Testis (tissue), 2 donors: ENCODE measurements around the gene CYFIP2.

Experiments
- CTCF ChIP-seq, 3 experiments: fragments of 450-650 bp in 2 of 3; fragments of 200-600 bp in 1 of 3; sonication (generic) in 1 of 3; IDR thresholded peaks; one replicate each; pipeline ENCODE4 v1.5.1; 2016 to 2019; ENCODE audit warnings: antibody characterized with exemption in 3 of 3, mild to moderate bottlenecking in 2 of 3, moderate library complexity in 1 of 3
- POLR2A ChIP-seq: fragments of 450-650 bp; IDR thresholded peaks from one replicate; pipeline ENCODE4 v1.6.1; 2017; ENCODE audit warnings: antibody characterized with exemption, mild to moderate bottlenecking, moderate library complexity

GRCh38 chr5:157233515-157233914 is 32.4 kb upstream of the CYFIP2 start:
- no peak for TF ChIP-seq POLR2A
- TF ChIP-seq CTCF (IDR thresholded peaks at IDR 0.05), result no peak
